ENCODE results near the gene SH3PXD2B. TPM values are rescaled to one million over a fixed set of nuclear protein-coding genes. Genes with fewer than 3 reads are reported as not detected.
"Not testable (repeated sequence)": the region's sequence is repeated elsewhere in the genome, so short reads cannot be mapped to it uniquely, and the experiment has no call there.

Gene SH3PXD2B
- total and polyA plus RNA-seq, 2 of the 4 experiments (the other 2 are of a cell fraction) = 8.2 to 14.4 TPM

DNA sequence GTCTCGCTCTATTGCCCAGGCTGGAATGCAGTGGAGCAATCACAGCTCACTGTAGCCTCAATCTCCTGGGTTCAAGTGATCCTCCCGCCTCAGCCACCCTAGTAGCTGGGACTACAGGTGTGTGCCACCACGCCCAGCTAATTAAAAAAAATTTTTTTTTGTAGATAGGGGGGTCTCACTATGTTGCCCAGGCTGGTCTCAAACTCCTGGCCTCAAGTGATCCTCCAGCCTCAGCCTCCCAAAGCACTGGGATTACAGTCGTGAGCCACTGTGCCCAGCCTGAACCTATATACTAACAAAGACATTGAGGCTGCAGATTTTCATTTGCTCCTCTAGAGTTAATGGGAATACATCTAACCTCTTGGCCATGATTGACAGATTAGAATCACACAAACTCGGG lies 105.6 kb downstream of the SH3PXD2B start:
- H4K8ac ChIP-seq (ENCODE audit: low read depth in 2 of 2, low read length in 2 of 2); H2BK5ac ChIP-seq (ENCODE audit: low read depth, low read length, poor library complexity, severe bottlenecking); H3K79me1 ChIP-seq (ENCODE audit: low read depth in 1 of 2, low read length in 2 of 2); in situ Hi-C loops (cut with MboI; ENCODE audit: low sequenced_read_pairs); H3K56ac ChIP-seq (ENCODE audit: extremely low read depth, insufficient read depth, low read length); H3K4me1 ChIP-seq (ENCODE audit: control insufficient read depth, insufficient read depth, low read length); H2AK9ac ChIP-seq (replicated peaks; ENCODE audit: low read depth, low read length, poor library complexity); POLR2A ChIA-PET (ENCODE audit: unreplicated experiment); CTCF ChIA-PET; H2BK120ac ChIP-seq (ENCODE audit: low read depth, low read length); H3K27me3 ChIP-seq (ENCODE audit: control insufficient read depth, insufficient read depth, low read length); DNase-seq; H3K18ac ChIP-seq (ENCODE audit: low read depth, low read length); intact Hi-C loops (cut with micrococcal nuclease); H2BK15ac ChIP-seq (ENCODE audit: low read depth, low read length); H3K23ac ChIP-seq (ENCODE audit: low read depth, low read length); H2AK5ac ChIP-seq (ENCODE audit: low read depth, low read length); H3K27ac ChIP-seq (ENCODE audit: insufficient read depth, low read length); H3K4ac ChIP-seq (ENCODE audit: low read depth, low read length); H4K91ac ChIP-seq (ENCODE audit: insufficient read depth, low read depth, low read length); H2BK20ac ChIP-seq (ENCODE audit: low read depth, low read length); H3K9me3 ChIP-seq (ENCODE audit: control insufficient read depth, insufficient read depth, low read length); H2AFZ ChIP-seq (replicated peaks; ENCODE audit: low read length, poor library complexity); H3K4me2 ChIP-seq (ENCODE audit: low read depth, low read length); H3K14ac ChIP-seq (replicated peaks; ENCODE audit: low read depth, low read length); H3K9ac ChIP-seq (ENCODE audit: low read depth, low read length); BruUV-seq (replicated peaks); dilution Hi-C loops (cut with HindIII; ENCODE audit: low sequenced_read_pairs, unreplicated experiment); H4K5ac ChIP-seq (ENCODE audit: low read depth, low read length); H3K4me3 ChIP-seq (ENCODE audit: insufficient read depth, low read depth, low read length); ATAC-seq (ENCODE audit: low read depth): not testable (repeated sequence)
- Histone ChIP-seq H3K36me3 (ENCODE audit: control insufficient read depth, insufficient read depth, low read length) (peaks cover 69% of the 10 kb centered on the region), H3K9me1 (ENCODE audit: insufficient read depth, low read length) (peaks cover 24% of the 10 kb centered on the region), H4K20me1 (ENCODE audit: insufficient read depth, low read length) (peaks cover 14% of the 10 kb centered on the region)
- no CpG with 5 or more reads among the region's 5 CpGs for WGBS, 2 experiments (ENCODE audit: extremely low coverage in 2 of 2, insufficient read length in 1 of 2)

Data from IMR-90 (cell line).